Measurements from ENCODE around the gene GNAS-AS1.

Gene GNAS-AS1

GRCh38 chr20:58850693-58851174 is at the start of gene GNAS-AS1:
Gene GNAS-AS1 (minus strand): TSS chr20:58850902.
- peak; percentile 82 for DNase-seq

- DNase-seq: no peak
Measured at GRCh38 chr20:58900397-58900796, 49.7 kb upstream of the GNAS-AS1 start.

- no peak for DNase-seq
Measured at GRCh38 chr20:58899512-58899911, 48.8 kb upstream of the GNAS-AS1 start.

GRCh38 chr20:58898629-58899408 is 48.1 kb upstream of the GNAS-AS1 start:
- DNase-seq: no peak

GRCh38 chr20:58897488-58897887 is 46.8 kb upstream of the GNAS-AS1 start:
- DNase-seq: no peak

- no peak for DNase-seq
Measured at GRCh38 chr20:58896820-58897219, 46.1 kb upstream of the GNAS-AS1 start.

GRCh38 chr20:58895448-58896180 is 44.9 kb upstream of the GNAS-AS1 start:
- no peak for DNase-seq

GRCh38 chr20:58894652-58895447 is 44.1 kb upstream of the GNAS-AS1 start:
- DNase-seq: no peak

- no peak for DNase-seq
Measured at GRCh38 chr20:58893355-58894120, 42.8 kb upstream of the GNAS-AS1 start.

GRCh38 chr20:58892932-58893224 is 42.2 kb upstream of the GNAS-AS1 start:
- DNase-seq: no peak

GRCh38 chr20:58892141-58892931 is 41.6 kb upstream of the GNAS-AS1 start:
- DNase-seq: peak; percentile 65

- DNase-seq: no peak
Measured at GRCh38 chr20:58891718-58892140, 41.0 kb upstream of the GNAS-AS1 start.

- DNase-seq: peak; percentile 73
Measured at GRCh38 chr20:58891086-58891717, 40.5 kb upstream of the GNAS-AS1 start.

GRCh38 chr20:58890518-58891085 is 39.9 kb upstream of the GNAS-AS1 start:
- peak; percentile 56 for DNase-seq

GRCh38 chr20:58889798-58890517 is 39.3 kb upstream of the GNAS-AS1 start:
- DNase-seq: peak; percentile 52

GRCh38 chr20:58889334-58889760 is 38.6 kb upstream of the GNAS-AS1 start:
- no peak for DNase-seq

GRCh38 chr20:58888521-58889333 is 38.0 kb upstream of the GNAS-AS1 start:
- peak; percentile 76 for DNase-seq

GRCh38 chr20:58888103-58888502 is 37.4 kb upstream of the GNAS-AS1 start:
- no peak for DNase-seq

GRCh38 chr20:58886546-58886945 is 35.8 kb upstream of the GNAS-AS1 start:
- DNase-seq: no peak
